GM21381 (cell line): ENCODE data around the gene ITPKC.
A peak's percentile ranks its signal among the peaks of the same experiment; 100 is the strongest.

Experiments used
- ATAC-seq: cut with Tn5 transposase; IDR thresholded peaks from one replicate; pipeline ENCODE4 v1.9.1; 2021; ENCODE audit warnings: mild to moderate bottlenecking, moderate library complexity; ENCODE audit not compliant: unreplicated experiment

Gene ITPKC

DNA sequence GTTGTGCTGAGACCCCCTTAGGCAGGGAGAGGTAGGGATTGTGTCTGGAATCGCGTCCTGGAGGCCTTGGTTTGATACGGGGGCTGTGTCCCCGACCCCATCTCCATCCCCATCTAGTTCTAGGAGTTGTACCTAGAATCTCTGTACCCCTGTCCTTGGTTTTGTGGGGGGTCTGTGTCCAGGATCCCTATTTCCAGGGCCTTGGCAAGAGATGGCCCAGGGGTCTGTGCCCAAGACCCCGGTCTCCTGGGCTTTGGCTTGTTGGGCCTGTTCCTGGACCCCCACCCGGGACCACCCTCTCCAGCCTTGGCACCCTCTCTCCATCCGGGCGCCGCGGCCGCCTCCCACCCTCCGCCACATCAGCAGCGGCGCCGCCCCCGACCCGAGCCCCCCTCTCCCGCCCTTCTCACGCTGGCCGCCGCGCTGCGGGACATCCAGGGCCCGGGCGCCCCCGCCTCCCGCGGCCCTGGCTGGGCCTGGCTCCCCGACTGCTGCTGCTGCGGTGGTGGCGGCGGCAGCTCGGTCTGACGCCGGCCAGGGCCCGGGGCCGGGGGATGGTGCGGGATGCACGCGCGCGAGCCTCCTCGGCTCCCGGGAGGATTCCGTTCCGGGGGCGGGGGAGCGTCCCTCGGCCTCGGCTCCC is 26.7 kb upstream of the ITPKC start, which contains the start of gene NUMBL:
TSS of gene NUMBL (minus strand) at position 602 of the 643 bp plus-strand sequence. CDS start at position 434, 168 bp downstream.
- no peak for ATAC-seq

DNA sequence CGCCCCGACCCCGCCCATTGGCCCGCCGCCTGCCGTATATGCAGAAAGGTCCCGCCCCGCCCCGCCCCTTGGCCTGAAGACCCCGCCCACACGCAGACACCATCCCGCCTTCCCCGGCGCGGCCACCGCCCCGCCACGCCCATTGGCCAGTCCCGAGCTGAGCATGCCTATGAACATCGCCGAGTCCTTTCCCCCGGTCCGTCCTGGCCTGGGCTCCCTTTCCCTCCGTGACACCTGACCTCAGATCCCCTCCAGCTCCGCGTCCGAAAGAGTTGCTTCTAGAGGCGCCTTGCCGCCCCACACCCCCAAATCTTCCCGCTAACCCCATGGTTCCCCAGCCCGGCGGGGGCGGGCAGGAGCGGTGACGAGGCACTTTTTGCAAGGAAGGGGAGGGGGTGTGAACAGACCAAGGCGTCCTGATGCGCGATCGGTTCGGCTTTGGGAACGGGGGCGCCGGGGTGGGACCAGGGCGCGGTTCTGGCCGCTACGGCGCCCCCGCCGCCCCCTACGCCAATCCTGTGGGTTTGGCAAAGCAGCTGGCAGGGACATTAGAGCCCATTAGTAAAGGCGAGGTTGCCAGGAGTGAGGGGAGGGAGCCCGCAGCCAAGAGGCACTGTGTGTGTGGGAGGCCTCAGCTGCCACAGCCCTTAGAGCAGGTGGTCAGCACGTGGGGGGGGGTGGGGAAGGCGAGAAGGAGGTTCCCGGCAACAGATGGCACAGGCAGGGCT is 26.1 kb upstream of the ITPKC start:
- ATAC-seq: peak; percentile 53

DNA sequence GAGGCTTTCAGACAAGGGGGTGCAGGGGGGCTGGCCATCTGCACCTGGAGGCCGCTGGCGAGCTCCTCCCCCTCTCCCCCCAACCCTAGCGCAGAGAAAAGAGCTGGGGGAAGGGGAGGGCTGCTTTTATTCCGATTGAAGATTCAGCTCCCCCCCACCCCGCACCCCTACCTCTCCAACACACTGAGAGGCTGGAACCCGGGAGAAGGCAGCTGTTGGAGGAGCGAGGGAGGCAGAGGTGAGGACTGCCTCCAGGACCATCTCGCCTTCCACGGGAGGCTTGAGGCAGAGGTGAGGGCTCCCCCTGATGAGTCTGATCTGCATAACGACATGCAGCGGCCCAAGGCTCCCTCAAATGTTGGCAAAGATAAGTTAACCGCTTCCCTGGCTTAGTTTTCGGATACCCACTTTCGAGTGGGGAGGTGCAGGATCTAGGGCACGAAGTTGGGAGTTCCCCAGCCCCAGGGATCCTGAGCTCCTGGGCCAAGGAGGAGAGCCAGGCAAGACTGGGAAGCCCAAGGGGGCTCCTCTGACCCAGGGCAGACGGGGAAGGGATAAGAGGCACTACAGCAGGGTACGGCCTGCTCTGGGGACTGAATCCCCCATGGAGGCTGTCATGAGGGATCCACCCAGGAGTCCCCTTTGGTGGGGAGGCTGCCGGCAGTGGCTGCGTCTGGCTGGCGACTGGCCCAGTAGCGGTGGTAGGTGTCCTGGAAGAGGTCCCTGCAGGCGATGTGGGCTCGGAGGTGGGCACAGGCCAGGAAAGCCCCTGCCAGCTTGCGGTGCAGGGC is 25.3 kb upstream of the ITPKC start:
- no peak for ATAC-seq

DNA sequence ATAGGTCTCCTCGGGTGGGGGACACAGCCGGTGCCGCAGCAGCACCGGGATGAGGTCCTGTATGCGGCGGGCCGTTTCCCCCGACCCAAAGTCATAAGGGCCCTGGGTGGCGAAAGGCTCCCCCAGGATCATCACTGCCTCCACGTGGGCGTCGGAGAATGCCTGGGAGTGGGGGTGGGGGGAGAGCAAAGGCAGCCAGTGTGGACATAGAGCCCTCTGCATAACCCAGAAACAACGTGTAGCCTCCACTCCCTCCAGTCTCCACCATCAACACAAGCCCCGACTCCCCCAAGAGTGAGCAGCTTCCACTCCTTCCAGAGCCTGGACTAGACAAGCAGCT is 24.7 kb upstream of the ITPKC start:
- no peak for ATAC-seq

DNA sequence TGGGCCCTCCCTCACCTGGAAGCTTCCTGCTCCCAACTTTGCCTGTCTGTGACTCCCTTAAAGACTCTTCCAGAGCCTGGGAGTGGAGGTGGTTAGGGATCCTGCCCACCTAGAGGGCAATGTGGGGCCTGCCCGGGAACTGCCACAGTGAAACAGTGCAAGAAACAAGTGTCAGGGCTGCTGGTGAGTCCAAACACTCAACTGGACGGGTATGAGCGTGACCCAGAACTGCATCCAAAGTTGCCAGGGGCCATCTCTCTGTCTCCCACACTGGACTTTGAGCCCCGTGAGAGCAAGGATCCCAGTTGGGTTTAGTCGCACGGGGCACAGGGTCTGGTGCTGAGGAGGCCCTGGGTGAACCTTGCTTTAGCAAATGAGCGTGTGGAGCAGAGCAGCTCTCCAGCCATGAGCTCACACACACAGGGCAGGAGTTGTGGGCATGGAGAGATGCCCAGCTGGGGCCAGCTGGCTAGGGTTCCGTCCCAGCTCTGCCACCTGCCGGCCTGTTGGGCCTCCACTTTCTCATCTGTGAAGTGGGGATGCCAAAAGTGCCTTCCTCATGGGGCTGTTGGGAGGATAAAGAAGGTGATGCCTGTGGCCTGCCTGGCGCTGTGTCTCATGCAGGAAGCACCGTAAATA is 23.6 kb upstream of the ITPKC start:
- ATAC-seq: no peak

DNA sequence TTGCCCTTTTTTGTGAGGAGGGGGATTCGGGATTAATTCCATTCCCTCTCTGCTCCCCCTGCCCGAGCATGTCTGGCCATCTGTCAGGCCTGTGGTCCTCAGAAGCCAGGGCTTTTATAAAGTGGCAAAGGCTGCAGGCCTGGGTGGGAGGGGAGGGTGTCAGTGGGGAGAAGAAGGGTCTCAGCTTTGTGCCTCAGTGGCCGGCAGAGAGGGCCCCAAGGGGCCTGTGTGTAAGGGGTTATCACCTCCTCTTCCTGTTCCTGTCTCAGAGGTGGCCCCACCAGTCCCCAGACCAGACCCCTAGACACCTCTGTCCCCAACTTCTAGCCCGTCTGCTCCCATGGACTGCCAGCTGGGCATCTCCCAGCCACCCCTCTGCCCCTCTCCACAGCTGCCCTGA is 23.0 kb upstream of the ITPKC start:
- no peak for ATAC-seq

DNA sequence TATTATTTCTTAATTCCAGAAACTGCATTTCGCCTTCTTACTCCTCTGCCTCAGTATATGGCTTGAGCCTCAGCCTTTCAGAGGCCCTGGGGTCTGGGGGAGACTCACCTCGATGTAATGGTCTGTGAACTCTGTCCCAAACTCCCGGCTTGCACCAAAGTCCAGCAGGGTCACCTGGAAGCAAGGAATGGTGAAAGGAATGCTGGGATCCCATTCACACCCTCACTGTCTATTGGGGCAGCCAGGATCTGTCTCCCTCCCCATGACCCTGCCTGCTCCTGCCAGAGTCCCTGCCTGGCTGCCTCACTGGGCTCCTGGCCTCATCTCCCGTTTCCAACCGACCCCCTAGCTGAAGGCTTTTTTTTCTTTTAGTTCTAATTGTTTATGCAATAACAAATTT is 21.0 kb upstream of the ITPKC start:
- no peak for ATAC-seq

DNA sequence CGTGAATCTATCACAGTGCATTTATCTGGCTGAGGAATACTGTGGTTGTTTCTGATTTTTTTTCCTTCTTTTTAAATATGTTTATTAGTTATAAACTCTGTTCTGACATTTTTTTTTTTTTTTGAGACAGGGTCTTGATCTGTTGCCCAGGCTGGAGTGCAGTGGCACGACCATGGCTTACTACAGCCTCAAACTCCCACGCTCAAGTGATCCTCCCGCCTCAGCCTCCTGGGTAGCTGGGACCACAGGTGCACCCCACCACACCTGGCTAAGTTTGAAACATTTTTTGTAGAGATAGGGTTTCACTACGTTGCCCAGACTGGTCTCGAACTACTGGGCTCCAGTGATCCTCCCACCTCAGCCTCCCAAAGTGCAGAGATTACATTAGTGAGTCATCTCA is 19.9 kb upstream of the ITPKC start:
- ATAC-seq: no peak

DNA sequence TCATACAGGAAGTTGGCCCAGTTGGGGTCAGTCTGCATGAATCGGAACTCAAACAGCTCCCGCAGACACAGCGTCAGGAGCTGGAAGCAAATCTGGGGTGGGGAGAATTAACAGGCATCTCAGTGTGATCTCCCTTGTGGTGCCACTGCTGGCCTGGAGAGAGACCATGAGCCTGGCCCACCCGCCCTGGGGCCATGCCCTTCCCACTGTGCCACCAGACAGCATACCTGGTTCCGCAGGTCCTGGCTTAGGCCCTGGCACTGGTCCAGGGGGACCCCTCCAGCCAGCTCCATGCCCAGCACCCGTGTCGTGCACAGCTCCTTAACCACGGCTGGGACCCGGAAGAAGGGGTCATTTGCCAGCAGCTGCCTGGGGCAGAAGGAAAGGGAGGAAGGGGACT is 16.8 kb upstream of the ITPKC start:
- no peak for ATAC-seq

DNA sequence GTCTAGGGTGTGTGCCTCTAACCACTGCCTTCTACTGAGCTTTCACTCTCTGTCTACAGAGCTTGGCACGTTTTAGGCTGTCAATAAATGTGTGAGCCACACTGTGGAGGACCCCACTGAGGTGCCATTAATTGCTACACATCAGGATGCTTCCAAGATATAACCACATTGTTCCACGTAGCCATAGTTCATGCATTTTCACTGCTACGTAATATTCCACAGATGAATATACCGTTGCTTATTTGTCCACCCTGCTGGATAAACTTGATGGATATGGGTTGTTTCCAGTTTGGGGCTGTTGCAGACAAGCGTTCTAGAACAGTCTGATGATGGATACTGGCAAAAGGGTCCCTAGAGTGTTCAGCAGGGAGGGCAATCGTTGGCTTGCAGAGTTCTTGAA is 15.2 kb upstream of the ITPKC start:
- ATAC-seq: no peak

DNA sequence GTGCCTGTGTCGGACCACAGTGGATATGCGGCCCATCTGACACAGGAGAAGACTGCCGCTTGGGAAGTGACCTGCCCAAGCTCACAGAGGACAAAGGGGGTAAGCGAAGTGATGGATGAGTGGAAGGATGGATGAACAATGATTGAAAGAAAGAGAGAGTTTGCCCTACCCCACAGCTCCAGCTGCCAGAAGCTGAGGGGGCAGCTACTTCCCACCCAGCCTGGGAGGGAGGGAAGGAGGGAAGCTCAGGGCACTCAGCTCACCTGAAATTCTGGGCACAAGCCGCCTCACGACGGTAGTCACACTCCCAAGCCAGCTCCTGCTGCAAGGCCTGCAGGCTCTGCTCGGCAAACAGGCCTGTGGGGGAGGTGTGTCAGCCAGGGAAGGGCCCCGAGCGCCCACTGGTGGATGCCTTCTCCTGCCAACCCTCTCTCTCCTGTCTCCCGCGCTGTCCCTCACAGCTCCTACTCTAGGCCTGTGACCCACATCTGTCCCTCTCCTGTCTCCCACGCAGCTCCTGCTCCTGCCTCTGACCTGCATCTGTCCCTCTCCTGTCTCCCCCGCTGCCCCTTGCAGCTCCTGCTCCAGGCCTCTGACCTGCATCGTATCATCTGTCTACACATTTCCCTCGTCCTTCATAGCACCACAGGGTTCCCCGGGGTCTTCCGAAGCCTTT is 14.4 kb upstream of the ITPKC start:
- ATAC-seq: no peak

DNA sequence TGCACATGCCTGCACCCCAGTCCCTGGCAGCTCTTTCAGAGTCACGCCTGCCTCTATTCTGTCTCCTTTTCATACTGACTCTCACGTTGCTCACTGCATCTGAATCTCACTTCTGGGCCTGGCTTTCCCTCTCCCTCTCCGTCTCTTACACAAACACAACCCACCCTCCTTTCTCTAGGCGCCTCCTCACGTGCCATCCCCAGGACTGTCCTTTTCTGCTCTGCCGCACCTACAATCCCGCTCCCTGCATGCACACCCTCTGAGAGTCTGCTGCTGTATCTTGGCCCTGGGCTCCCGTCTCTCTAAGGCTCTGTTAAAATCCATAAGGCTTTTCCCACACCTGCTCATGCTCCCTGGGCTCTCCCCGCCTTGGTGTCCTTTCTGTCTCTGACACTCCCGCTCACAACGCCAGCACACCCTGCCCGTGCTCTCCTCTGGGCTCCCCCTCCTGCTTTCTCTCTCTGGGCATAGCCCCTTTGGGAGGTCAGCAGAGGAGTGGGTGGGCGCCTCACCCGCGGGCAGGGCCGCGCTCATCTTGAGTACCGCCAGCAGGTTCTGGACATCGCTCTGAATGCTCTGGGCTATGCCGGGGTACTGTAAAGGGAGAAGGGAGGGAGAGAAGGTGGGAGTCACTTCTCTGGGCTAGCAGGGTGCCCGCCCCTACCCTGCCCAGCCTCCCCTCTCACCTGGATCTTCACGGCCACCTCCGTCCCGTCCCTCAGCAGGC is 13.7 kb upstream of the ITPKC start:
- ATAC-seq: no peak

DNA sequence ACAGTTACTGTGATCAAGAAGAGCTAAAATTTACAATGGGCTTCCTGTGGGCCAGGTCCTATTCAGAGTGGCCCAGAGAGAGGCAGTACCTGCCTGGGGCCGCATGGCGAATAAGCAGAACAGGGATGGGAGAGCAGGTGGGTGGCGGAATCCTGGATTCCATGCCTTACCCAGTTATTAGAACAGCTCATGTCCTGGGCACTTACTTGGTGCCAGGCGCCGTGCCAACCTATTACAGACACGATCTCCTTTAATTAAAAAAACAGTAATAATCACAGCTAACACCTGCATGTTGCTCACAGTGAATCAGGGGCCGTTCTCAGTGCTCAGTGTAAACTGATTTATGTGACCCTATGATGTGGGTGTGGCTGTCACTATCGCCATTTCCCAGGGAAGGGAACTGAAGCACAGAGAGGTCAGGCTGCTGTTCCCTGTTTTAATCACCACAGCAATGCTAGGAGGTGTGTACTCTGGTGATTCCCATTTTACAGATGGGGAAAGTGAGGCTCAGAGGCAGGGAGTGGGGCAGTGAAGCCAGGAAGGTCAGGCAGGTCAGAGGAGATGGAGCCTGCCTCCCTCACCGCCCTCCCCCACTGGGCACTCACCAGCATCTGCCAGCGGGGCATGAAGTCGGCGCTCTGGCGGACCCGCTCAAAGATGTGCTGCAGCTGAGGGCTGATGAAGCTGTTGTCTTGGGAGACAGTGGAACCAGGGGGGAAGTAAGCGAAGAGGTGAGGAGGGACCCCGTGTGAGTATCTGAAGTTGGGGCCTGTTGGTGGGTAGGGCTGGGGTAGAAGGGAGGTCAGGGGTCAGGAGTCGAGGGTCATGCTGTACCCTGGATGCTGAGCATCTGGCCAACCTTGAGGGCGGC is 12.2 kb upstream of the ITPKC start:
- no peak for ATAC-seq

DNA sequence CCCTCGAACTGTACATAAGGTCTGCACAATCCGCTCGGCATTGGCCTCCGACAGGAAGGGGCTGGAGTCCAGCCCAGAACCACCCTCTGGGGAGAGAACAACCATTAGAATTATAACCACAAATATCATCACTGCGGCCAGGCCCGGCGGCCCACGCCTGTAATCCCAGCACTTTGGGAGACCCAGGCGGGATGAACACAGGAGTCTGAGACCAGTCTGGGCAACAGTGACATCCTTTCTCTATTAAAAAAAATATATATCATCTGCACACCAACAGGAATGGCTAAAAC is 11.6 kb upstream of the ITPKC start:
- no peak for ATAC-seq

DNA sequence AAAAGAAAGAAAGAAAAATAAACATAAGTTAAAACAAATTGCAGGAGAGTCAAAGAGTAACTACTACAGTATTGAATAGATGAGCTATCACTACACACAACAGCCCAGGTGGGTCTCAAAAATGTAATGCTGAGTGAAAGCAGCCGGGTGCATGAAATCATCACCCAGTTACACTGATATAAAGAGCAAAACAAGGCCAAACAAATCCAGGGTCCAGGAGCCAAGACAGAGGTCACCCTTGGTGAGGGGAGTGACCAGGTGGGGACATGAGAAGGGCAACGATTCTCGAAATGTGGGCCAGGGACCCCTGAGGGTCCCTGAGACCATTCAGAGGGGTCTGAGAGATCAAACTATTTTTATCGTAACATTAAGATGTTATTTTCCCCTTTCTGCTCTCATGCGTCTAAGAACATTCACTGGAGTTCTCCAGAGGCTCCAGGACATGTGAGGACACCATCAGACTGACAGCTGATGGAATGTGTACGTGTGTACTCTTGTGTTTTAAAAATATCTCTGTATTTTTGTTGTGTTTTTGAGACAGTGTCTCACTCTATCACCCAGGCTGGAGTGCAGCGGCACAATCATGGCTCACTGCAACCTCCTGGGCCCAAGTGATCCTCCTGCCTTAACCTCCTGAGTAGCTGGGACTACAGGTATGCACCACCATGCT is 10.8 kb upstream of the ITPKC start:
- no peak for ATAC-seq

DNA sequence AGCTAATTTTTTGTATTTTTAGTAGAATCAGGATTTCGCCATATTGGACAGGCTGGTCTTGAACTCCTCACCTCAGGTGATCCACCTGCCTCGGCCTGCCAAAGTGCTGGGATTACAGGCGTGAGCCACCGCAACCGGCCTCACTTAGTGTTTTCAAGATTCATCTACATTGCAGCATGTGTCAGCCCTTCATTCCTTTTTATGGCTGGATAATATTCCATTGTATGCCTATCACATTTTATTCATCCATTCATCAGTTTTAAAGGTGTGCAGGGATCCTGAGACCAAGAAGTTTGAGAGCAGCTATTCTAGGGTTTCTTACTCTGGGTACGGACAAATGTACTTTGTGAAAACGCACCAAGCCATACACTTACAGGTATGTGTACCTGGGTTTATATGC is 9.3 kb upstream of the ITPKC start:
- ATAC-seq: no peak

DNA sequence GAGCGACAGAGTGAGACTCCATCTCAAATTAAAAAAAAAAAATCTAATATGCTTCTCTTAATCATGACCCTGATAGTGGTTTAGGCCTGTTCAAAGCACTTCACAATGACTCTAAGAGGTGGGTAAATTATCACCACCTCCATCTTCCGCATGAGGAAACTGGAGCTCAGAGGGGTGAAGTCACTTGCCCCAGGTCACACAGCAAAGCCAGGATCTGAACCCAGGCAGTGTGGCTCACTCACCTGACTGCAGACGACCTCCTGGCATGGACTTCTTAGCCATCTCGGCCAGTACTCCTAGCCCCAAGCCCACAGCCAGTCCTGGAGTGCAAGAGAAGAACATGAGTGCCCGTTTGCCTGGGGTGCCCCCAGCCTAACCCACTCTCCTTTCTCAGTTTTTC is 7.1 kb upstream of the ITPKC start:
- no peak for ATAC-seq

DNA sequence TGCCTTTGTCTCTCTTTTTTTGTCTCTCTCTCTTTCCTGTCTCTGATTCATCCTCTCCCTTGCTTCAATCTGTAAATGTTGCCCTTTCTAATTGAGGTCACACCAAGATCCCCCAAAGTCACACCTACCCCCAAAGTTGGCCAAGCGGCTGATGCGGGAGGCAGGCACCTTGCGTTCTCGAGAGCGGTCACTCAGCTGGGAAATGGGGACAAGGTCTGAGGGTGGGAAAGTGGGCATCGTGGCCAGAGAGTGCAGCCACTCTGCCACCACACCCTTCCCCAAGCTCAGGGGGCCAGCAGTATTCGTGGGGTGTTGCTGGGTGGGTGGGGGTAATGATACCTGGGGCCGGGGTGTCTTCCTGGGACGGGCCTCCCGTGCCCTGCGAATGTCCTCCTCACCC is 3.0 kb upstream of the ITPKC start:
- ATAC-seq: no peak
